ENCODE measurements around the gene E4F1.

GRCh38 chr16:2180461-2180860 is 42.9 kb upstream of the E4F1 start:
- TF ChIP-seq POLR2A (IDR thresholded peaks at IDR 0.05) (no peak), CTCF (IDR thresholded peaks at IDR 0.05) (no peak)

Measured in testis (tissue), 2 donors.